Fibroblast of skin of right quadriceps (primary cell): ENCODE data around the gene LMBR1.

ENCODE experiments used
- DNase-seq: peaks from one replicate; pipeline ENCODE4 v3.0.0-alpha.2; 2013

The LMBR1 gene

GRCh38 chr7:156682928-156683327, 210.1 kb downstream of the LMBR1 start:
- no peak for DNase-seq

GRCh38 chr7:156680281-156680680, 212.7 kb downstream of the LMBR1 start:
- no peak for DNase-seq

GRCh38 chr7:156677374-156678054, 215.5 kb downstream of the LMBR1 start:
- DNase-seq, result no peak

GRCh38 chr7:156676263-156676662, 216.7 kb downstream of the LMBR1 start:
- no peak for DNase-seq

- no peak for DNase-seq
These were observed 217.3 kb downstream of the LMBR1 start for GRCh38 chr7:156675721-156676120.

GRCh38 chr7:156673902-156674301, 219.1 kb downstream of the LMBR1 start:
- no peak for DNase-seq

GRCh38 chr7:156673454-156673853, 219.5 kb downstream of the LMBR1 start:
- no peak for DNase-seq

- no peak for DNase-seq
These were observed 223.8 kb downstream of the LMBR1 start for GRCh38 chr7:156669035-156669828.

GRCh38 chr7:156668130-156668741, 224.7 kb downstream of the LMBR1 start:
- no peak for DNase-seq

GRCh38 chr7:156667110-156667426, 225.9 kb downstream of the LMBR1 start:
- no peak for DNase-seq

- DNase-seq, result no peak
These were observed 226.4 kb downstream of the LMBR1 start for GRCh38 chr7:156666368-156667109.

GRCh38 chr7:156665101-156665500, 227.9 kb downstream of the LMBR1 start:
- no peak for DNase-seq

GRCh38 chr7:156662277-156662676, 230.7 kb downstream of the LMBR1 start:
- DNase-seq, result no peak

- no peak for DNase-seq
These were observed 231.3 kb downstream of the LMBR1 start for GRCh38 chr7:156661637-156662036.

GRCh38 chr7:156659961-156660360, 233.0 kb downstream of the LMBR1 start:
- DNase-seq, result no peak

- no peak for DNase-seq
These were observed 233.8 kb downstream of the LMBR1 start for GRCh38 chr7:156659203-156659602.

- no peak for DNase-seq
These were observed 235.3 kb downstream of the LMBR1 start for GRCh38 chr7:156657681-156658080.

- DNase-seq, result no peak
These were observed 236.4 kb downstream of the LMBR1 start for GRCh38 chr7:156656598-156656997.

- DNase-seq, result no peak
These were observed 237.0 kb downstream of the LMBR1 start for GRCh38 chr7:156655983-156656382.

GRCh38 chr7:156655251-156655650, 237.7 kb downstream of the LMBR1 start:
- no peak for DNase-seq

- DNase-seq, result no peak
These were observed 238.3 kb downstream of the LMBR1 start for GRCh38 chr7:156654511-156655234.

GRCh38 chr7:156652886-156653568, 240.0 kb downstream of the LMBR1 start:
- no peak for DNase-seq
